Peyer's patch (tissue), 4 donors: ENCODE results near the gene KLF16.
"Not testable (repeated sequence)": the region's sequence is repeated elsewhere in the genome, so short reads cannot be mapped to it uniquely, and the experiment has no call there.

Source experiments
- POLR2A ChIP-seq, 2 donors: fragments of 450-650 bp; IDR thresholded peaks; one replicate each; pipeline ENCODE4 v1.5.1; 2017; ENCODE audit warnings: antibody characterized with exemption in 2 of 2, mild to moderate bottlenecking in 2 of 2, moderate library complexity in 2 of 2
- TF ChIP-seq, protein P1 (sequence below), 6 experiments: fragments of 450-650 bp in 4 of 6; fragments of 200-600 bp in 2 of 6; sonication (generic) in 1 of 6; IDR thresholded peaks; one replicate each; pipeline ENCODE4 v1.5.1; 2017 to 2019; ENCODE audit warnings: antibody characterized with exemption in 6 of 6, mild to moderate bottlenecking in 3 of 6, moderate library complexity in 1 of 6

DNA sequence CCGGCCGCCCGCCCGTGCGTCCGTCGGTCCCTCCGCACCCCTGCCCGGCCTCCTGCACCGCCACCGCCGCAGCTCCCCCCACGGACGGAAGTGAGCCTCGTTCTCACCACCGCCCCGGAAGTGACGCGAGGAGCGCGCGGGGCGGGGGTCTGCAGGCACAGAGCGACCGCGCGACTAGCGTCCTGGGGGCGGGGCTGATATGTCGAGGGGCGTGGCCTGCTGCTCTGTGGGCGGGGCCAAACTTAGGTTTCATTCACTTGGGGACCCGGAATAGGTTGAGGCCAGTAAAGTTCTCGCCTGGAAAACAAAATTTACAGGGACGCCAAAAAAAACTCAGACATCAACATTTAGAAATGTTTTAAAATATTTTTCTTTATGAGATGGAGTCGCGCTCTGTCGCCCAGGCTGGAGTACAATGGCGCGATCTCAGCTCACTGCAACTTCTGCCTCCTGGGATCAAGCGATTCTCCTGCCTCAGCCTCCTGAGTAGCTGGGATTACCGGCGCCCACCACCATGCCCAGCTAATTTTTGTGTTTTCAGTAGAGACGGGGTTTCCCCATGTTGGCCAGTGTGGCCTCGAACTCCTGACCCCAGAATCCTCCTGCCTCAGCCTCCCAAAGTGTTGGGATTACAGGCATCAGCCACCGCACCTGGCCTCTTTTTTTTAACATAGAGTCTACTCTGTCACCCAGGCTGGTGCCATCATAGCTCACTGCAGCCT is 22.2 kb upstream of the KLF16 start, which contains the start of gene ABHD17A:
- TF ChIP-seq, protein P1, sequence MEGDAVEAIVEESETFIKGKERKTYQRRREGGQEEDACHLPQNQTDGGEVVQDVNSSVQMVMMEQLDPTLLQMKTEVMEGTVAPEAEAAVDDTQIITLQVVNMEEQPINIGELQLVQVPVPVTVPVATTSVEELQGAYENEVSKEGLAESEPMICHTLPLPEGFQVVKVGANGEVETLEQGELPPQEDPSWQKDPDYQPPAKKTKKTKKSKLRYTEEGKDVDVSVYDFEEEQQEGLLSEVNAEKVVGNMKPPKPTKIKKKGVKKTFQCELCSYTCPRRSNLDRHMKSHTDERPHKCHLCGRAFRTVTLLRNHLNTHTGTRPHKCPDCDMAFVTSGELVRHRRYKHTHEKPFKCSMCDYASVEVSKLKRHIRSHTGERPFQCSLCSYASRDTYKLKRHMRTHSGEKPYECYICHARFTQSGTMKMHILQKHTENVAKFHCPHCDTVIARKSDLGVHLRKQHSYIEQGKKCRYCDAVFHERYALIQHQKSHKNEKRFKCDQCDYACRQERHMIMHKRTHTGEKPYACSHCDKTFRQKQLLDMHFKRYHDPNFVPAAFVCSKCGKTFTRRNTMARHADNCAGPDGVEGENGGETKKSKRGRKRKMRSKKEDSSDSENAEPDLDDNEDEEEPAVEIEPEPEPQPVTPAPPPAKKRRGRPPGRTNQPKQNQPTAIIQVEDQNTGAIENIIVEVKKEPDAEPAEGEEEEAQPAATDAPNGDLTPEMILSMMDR (IDR thresholded peaks at IDR 0.05): not testable (repeated sequence)
- TF ChIP-seq POLR2A (IDR thresholded peaks at IDR 0.05): peak; percentile 50 to 83
